ENCODE measurements around the gene GCC2.
"Not testable (repeated sequence)": the region's sequence is repeated elsewhere in the genome, so short reads cannot be mapped to it uniquely, and the experiment has no call there.

GRCh38 chr2:108514478-108514877 is 65.5 kb downstream of the GCC2 start:
- not testable (repeated sequence) for TF ChIP-seq POLR2A, CTCF, POLR2AphosphoS5 (IDR thresholded peaks at IDR 0.05)
